Measurements from ENCODE around the gene CHP2. TPM values are rescaled to one million over a fixed set of nuclear protein-coding genes. Genes with fewer than 3 reads are reported as not detected.

CHP2 gene
- polyA plus RNA-seq, 1 experiment, result not detected

DNA sequence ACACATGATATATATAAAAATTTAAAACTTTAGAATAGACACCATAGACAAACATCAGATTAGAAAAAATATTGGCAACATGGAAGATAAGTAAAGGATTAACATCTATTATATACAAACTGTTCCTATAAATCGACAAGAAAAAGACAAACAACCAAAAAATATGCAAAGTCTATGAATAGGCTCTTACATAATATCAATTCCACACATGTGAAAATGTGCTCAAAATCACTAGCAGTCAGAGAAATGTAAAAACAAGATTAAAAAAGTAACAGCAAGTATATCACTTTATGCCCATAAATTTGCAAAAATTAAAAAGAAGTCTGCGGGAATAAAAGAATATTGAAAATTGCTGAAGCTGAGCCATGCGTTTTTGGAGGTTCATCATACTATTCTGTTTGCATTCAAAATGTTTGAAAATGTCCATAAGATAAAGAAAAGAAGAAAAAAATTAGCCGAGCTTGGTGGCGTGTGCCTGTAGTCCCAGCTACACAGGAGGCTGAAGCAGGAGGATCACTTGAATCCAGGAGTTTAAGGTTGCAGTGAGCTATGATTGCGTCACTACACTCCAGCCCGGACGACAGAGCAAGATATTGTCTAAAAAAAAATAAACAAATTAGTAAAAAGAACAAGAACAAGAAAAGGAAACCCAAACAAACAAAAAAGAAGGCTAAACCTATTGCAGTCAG is 30.6 kb upstream of the CHP2 start:
- no peak for DNase-seq (ENCODE audit: low read depth, low spot score)
- ChIA-PET CTCF (interaction anchor here (1.2 kb wide), 1 partner anchor 780 kb away, joined by 3 read pairs; no protein-coding TSS in a partner anchor), POLR2A (no interaction called here)
- TF ChIP-seq, protein P1, sequence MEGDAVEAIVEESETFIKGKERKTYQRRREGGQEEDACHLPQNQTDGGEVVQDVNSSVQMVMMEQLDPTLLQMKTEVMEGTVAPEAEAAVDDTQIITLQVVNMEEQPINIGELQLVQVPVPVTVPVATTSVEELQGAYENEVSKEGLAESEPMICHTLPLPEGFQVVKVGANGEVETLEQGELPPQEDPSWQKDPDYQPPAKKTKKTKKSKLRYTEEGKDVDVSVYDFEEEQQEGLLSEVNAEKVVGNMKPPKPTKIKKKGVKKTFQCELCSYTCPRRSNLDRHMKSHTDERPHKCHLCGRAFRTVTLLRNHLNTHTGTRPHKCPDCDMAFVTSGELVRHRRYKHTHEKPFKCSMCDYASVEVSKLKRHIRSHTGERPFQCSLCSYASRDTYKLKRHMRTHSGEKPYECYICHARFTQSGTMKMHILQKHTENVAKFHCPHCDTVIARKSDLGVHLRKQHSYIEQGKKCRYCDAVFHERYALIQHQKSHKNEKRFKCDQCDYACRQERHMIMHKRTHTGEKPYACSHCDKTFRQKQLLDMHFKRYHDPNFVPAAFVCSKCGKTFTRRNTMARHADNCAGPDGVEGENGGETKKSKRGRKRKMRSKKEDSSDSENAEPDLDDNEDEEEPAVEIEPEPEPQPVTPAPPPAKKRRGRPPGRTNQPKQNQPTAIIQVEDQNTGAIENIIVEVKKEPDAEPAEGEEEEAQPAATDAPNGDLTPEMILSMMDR (IDR thresholded peaks at IDR 0.05; ENCODE audit: low read depth, low read length), result no peak
- H3K27me3 ChIP-seq (ENCODE audit: control insufficient read depth, insufficient read depth, low read length), result no peaks in the 10 kb centered on the region
- peaks cover 3% of the 10 kb centered on the region for H3K9me3 ChIP-seq (ENCODE audit: control insufficient read depth, insufficient read depth, low read length)
- no peak overlapping the region for H3K27ac ChIP-seq (ENCODE audit: low read depth, low read length)
- no peak overlapping the region for H3K4me3 ChIP-seq (ENCODE audit: low read depth, low read length)

DNA sequence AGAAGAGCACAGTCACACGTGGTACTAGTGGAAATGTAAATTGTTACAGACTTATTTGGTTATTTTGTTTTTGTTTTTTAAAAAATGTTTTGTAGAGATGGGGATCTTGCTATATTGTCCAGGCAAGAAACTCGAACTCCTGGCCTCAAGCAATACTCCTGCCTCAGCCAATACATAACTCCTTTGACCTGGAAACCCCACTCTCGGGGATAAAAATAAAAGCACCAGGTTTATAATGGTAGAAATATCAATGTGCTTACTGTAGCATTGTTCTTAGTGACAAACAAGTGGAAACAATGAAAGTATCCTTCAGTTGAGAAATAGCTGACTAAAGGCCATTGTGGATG is 30.1 kb upstream of the CHP2 start:
- H3K27me3 ChIP-seq (ENCODE audit: control insufficient read depth, insufficient read depth, low read length), result no peaks in the 10 kb centered on the region
- ChIA-PET POLR2A (no interaction called here), CTCF (interaction anchor here (1.2 kb wide), 1 partner anchor 780 kb away, joined by 3 read pairs; no protein-coding TSS in a partner anchor)
- H3K9me3 ChIP-seq (ENCODE audit: control insufficient read depth, insufficient read depth, low read length), result peaks cover 3% of the 10 kb centered on the region
- no peak overlapping the region for H3K4me3 ChIP-seq (ENCODE audit: low read depth, low read length)
- no peak overlapping the region for H3K27ac ChIP-seq (ENCODE audit: low read depth, low read length)
- TF ChIP-seq, protein P1 (IDR thresholded peaks at IDR 0.05; ENCODE audit: low read depth, low read length), result no peak
- DNase-seq (ENCODE audit: low read depth, low spot score), result no peak

DNA sequence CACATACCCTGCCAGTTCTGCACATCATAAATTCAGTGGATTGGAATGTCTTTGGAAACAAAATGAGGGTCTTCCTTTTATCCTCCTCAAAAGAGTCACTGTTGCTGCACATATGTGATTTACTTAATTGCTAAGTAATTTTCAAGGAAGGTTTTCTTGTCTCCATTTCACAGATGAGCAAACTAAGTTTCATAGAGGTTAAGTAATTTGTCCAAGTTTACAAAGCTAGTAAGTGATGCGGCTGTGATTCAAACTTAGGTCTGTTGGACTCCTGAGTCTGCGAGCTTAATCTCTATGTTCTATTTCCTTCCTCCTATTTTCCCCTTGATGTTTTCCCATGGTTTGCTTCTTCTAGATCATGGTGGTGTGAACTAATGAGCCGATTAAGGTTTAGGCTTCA is 28.1 kb upstream of the CHP2 start:
- DNase-seq (ENCODE audit: low read depth, low spot score), result no peak
- Histone ChIP-seq H3K27ac (ENCODE audit: low read depth, low read length) (no peak overlapping the region), H3K27me3 (ENCODE audit: control insufficient read depth, insufficient read depth, low read length) (no peaks in the 10 kb centered on the region), H3K9me3 (ENCODE audit: control insufficient read depth, insufficient read depth, low read length) (peaks cover 3% of the 10 kb centered on the region), H3K4me3 (ENCODE audit: low read depth, low read length) (no peak overlapping the region)
- TF ChIP-seq, protein P1 (IDR thresholded peaks at IDR 0.05; ENCODE audit: low read depth, low read length), result no peak
- POLR2A ChIA-PET, result no interaction called here
- CTCF ChIA-PET, result interaction anchor here (0.8 to 1.8 kb wide), 3 partner anchors 8 to 48 kb away, joined by 3 to 6 read pairs (median 3); partner anchors contain the start of gene PLK1

DNA sequence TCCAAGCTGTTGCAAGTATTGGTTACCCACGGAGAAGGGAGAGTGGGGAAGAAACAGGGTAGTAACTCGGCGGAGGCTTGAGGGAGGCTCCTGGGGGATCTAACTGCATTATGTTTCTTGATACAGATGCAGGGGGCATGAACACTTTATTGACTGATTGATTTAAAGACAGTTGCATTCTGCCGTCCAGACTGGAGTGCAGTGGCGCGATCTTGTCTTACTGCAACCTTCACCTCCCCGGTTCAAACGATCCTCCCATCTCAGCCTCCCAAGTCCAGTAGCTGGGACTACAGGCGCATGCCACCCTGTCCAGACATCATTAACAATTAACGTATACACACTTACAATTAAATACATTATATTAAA is 26.7 kb upstream of the CHP2 start:
- DNase-seq (ENCODE audit: low read depth, low spot score), result no peak
- CTCF ChIA-PET, result interaction anchor here (0.8 to 2.0 kb wide), 15 partner anchors 9 to 314 kb away, joined by 3 to 15 read pairs (median 5); partner anchors contain the start of gene PLK1
- TF ChIP-seq, protein P1 (IDR thresholded peaks at IDR 0.05; ENCODE audit: low read depth, low read length), result no peak

More for the DNA sequence above, 26.7 kb upstream of the CHP2 start:
- POLR2A ChIA-PET, result no interaction called here
- Histone ChIP-seq H3K27me3 (ENCODE audit: control insufficient read depth, insufficient read depth, low read length) (no peaks in the 10 kb centered on the region), H3K9me3 (ENCODE audit: control insufficient read depth, insufficient read depth, low read length) (peaks cover 1% of the 10 kb centered on the region), H3K27ac (ENCODE audit: low read depth, low read length) (no peak overlapping the region), H3K4me3 (ENCODE audit: low read depth, low read length) (no peak overlapping the region)

Data from AG04450 (cell line).